ENCODE results near the gene TSPAN4.

Gene TSPAN4

GRCh38 chr11:795634-796564, 46.8 kb upstream of the TSPAN4 start:
- TF ChIP-seq CTCF (IDR thresholded peaks at IDR 0.05; ENCODE audit: low read depth, low read length, missing control alignments): no peak
- H3K4me3 ChIP-seq (ENCODE audit: low read depth, low read length): peak overlapping the region; percentile 97
- no peak for DNase-seq (ENCODE audit: low read depth)

- TF ChIP-seq CTCF (IDR thresholded peaks at IDR 0.05; ENCODE audit: low read depth, low read length, missing control alignments): no peak
- H3K4me3 ChIP-seq (ENCODE audit: low read depth, low read length): peak overlapping the region; percentile 97
- no peak for DNase-seq (ENCODE audit: low read depth)
These were observed 45.9 kb upstream of the TSPAN4 start for GRCh38 chr11:796565-797295.

- TF ChIP-seq CTCF (IDR thresholded peaks at IDR 0.05; ENCODE audit: low read depth, low read length, missing control alignments): no peak
- no peak for DNase-seq (ENCODE audit: low read depth)
- H3K4me3 ChIP-seq (ENCODE audit: low read depth, low read length): peak overlapping the region; percentile 97
These were observed 45.2 kb upstream of the TSPAN4 start for GRCh38 chr11:797296-798092.

- peak; percentile 69 for TF ChIP-seq CTCF (IDR thresholded peaks at IDR 0.05; ENCODE audit: low read depth, low read length, missing control alignments)
- peak within 1 kb of the TSS; percentile 97 for H3K4me3 ChIP-seq (ENCODE audit: low read depth, low read length)
- DNase-seq (ENCODE audit: low read depth): no peak
These were observed 44.4 kb upstream of the TSPAN4 start, which contains the start of gene SLC25A22 for GRCh38 chr11:798093-798713. TSS of gene SLC25A22 (minus strand) at chr11:798281. CDS start at chr11:795006, 3,275 bp downstream.

GRCh38 chr11:799641-800316, 42.9 kb upstream of the TSPAN4 start:
- H3K4me3 ChIP-seq (ENCODE audit: low read depth, low read length): no peak overlapping the region
- TF ChIP-seq CTCF (IDR thresholded peaks at IDR 0.05; ENCODE audit: low read depth, low read length, missing control alignments): no peak
- DNase-seq (ENCODE audit: low read depth): no peak

- no peak for DNase-seq (ENCODE audit: low read depth)
- no peak overlapping the region for H3K4me3 ChIP-seq (ENCODE audit: low read depth, low read length)
- no peak for TF ChIP-seq CTCF (IDR thresholded peaks at IDR 0.05; ENCODE audit: low read depth, low read length, missing control alignments)
These were observed 42.2 kb upstream of the TSPAN4 start for GRCh38 chr11:800473-800872.
